Measurements from ENCODE around the gene SAT2. TPM values are rescaled to one million over a fixed set of nuclear protein-coding genes. Genes with fewer than 3 reads are reported as not detected.
"Not testable (repeated sequence)": the region's sequence is repeated elsewhere in the genome, so short reads cannot be mapped to it uniquely, and the experiment has no call there.

The SAT2 gene
- total RNA-seq, 4 donors from 2014 or later, result 38.4 to 79.4 (median 60.4) TPM

DNA sequence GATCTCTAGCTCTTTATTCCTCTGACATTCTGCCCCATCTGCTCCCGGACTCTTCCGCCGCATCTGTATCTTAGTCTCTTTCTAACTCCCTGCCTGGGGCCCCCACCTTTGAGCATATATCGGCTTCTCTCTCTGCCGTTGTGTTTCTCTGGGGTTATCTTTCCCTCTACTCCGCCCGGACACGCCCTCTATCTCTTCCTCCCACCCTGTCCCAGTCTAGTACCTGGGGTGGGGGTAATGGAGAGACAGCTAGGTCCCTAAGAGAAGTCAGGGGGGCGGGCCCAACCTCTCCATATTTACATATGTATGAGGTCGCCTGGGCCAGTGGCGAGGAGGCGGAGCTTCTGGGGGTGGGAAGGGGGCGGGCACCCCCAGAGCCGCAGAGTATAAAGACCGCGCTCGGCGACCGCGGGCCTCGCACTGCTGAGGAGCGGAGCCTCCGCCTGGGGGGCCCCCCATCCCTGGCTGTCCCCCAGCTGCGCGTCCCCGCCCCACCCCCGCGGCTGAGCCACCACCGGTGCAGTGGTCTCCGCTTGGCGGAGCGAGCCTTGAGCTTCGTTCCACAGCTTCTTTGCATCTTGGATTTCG lies 23.0 kb upstream of the SAT2 start, which contains the start of gene ATP1B2:
Gene ATP1B2, plus strand, starts transcription at position 418 of the 588 bp plus-strand sequence. CDS start 593 bp downstream, outside the sequence.
- peak; percentile 43 to 57 for ATAC-seq
- peaks cover 7 to 17% of the 10 kb centered on the region in 2 donors for H3K4me1 ChIP-seq
- intact Hi-C loops (cut with DNase I; ENCODE audit: low total_unique reads) (loop anchor here (1.0 kb wide), 1 partner anchor 38 kb away; the partner anchor contains the start of gene WRAP53), in situ Hi-C loops (cut with MboI; ENCODE audit: low sequenced_read_pairs in 4 of 4) (no loop called here)
- no peak for TF ChIP-seq POLR2A (IDR thresholded peaks at IDR 0.05)
- TF ChIP-seq, protein P1, sequence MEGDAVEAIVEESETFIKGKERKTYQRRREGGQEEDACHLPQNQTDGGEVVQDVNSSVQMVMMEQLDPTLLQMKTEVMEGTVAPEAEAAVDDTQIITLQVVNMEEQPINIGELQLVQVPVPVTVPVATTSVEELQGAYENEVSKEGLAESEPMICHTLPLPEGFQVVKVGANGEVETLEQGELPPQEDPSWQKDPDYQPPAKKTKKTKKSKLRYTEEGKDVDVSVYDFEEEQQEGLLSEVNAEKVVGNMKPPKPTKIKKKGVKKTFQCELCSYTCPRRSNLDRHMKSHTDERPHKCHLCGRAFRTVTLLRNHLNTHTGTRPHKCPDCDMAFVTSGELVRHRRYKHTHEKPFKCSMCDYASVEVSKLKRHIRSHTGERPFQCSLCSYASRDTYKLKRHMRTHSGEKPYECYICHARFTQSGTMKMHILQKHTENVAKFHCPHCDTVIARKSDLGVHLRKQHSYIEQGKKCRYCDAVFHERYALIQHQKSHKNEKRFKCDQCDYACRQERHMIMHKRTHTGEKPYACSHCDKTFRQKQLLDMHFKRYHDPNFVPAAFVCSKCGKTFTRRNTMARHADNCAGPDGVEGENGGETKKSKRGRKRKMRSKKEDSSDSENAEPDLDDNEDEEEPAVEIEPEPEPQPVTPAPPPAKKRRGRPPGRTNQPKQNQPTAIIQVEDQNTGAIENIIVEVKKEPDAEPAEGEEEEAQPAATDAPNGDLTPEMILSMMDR (IDR thresholded peaks at IDR 0.05 in 4 of 5, conservative IDR thresholded peaks at IDR 0.05 in 1 of 5), result no peak
- peak within 1 kb of the TSS; percentile 27 to 58 (median 48) for H3K27ac ChIP-seq
- no peaks in the 10 kb centered on the region for H3K36me3 ChIP-seq
- H3K27me3 ChIP-seq, result peaks cover 42 to 52% (median 47%) of the 10 kb centered on the region in 3 donors
- H3K9me3 ChIP-seq, result no peaks in the 10 kb centered on the region
- peak within 1 kb of the TSS; percentile 47 to 59 (median 56) for H3K4me3 ChIP-seq
- DNase-seq, result peak; percentile 19 to 42

DNA sequence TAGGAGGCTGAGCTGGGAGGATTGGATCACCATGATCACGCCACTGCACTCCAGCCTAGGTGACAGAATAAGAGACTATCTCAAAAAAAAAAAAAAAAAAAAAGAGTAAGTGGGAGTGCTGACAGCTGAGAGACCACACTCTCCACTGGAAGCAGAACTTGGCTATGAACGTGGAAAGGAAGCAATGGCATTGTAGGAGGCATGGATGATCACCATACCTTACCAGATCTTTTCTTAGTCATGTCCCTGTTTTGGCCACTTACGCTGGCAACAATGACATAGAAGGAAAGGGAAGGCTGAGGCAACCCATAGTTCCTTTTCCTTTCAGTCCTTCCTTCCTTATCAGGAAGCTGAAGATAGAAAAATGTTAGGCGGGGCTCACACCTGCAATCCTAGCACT lies 19.4 kb upstream of the SAT2 start:
- TF ChIP-seq, protein P1 (IDR thresholded peaks at IDR 0.05 in 4 of 5, conservative IDR thresholded peaks at IDR 0.05 in 1 of 5), result no peak
- TF ChIP-seq POLR2A (IDR thresholded peaks at IDR 0.05), result no peak
- no peak for ATAC-seq

DNA sequence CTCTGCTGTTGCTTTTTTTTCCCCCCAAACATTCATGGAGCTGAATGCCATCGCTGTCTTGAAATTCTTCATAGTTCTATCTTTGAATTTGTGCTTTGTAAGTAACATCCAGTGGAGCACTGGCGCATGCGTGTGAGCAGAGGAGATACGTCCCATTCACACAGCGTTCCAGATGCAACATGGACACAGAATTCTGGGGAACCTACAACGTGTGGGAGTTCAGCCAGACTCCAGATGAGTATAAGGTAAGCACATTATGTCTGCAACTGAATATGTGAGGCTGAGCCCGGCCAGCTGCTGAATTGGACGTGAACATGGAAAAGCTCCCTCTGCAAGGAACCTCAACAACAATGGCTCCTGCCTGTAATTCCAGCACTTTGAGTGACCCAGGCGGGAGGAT lies 18.8 kb upstream of the SAT2 start:
- Histone ChIP-seq H3K4me3 (no peak overlapping the region), H3K36me3 (no peaks in the 10 kb centered on the region), H3K27me3 (peaks cover 29 to 42% (median 33%) of the 10 kb centered on the region in 3 donors), H3K27ac (no peak overlapping the region), H3K4me1 (peaks cover 6 to 13% of the 10 kb centered on the region in 2 donors), H3K9me3 (no peaks in the 10 kb centered on the region)
- no peak for ATAC-seq
- DNase-seq, result no peak
- in situ Hi-C loops (cut with MboI; ENCODE audit: low sequenced_read_pairs in 4 of 4) (no loop called here), intact Hi-C loops (cut with DNase I; ENCODE audit: low total_unique reads) (no loop called here)
- TF ChIP-seq, protein P1 (IDR thresholded peaks at IDR 0.05 in 4 of 5, conservative IDR thresholded peaks at IDR 0.05 in 1 of 5), result no peak
- TF ChIP-seq POLR2A (IDR thresholded peaks at IDR 0.05), result no peak

More for the DNA sequence above, 19.4 kb upstream of the SAT2 start:
- intact Hi-C loops (cut with DNase I; ENCODE audit: low total_unique reads), result no loop called here
- DNase-seq, result no peak
- Histone ChIP-seq H3K27me3 (peaks cover 35 to 47% (median 39%) of the 10 kb centered on the region in 3 donors), H3K27ac (no peak overlapping the region), H3K4me1 (peaks cover 7 to 17% of the 10 kb centered on the region in 2 donors), H3K36me3 (no peaks in the 10 kb centered on the region), H3K9me3 (no peaks in the 10 kb centered on the region), H3K4me3 (no peak overlapping the region)
- in situ Hi-C loops (cut with MboI; ENCODE audit: low sequenced_read_pairs in 4 of 4), result no loop called here

DNA sequence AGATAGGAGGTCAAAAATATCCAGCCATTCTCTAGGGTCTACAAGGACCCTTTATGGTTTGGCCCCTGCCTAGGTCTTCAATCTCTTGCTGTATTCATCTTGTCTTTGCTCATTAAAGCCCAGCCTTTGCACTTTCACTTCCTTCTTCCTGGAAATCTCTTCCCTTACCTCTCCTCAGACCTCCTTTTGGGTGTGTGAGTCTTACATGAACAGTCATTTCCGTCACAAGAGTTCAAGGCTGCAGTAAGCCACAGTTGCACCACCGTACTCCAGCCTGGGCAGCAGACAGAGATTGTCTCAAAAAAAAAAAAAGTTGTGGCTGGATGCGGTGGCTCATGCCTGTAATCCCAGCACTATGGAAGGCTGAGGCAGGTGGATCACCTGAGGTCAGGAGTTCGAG lies 17.2 kb upstream of the SAT2 start:
- intact Hi-C loops (cut with DNase I; ENCODE audit: low total_unique reads), result no loop called here
- DNase-seq (no peak), ATAC-seq (no peak)
- Histone ChIP-seq H3K27me3 (peaks cover 12 to 25% (median 17%) of the 10 kb centered on the region in 3 donors), H3K4me3 (no peak overlapping the region), H3K4me1 (no peaks in the 10 kb centered on the region), H3K27ac (no peak overlapping the region), H3K9me3 (no peaks in the 10 kb centered on the region), H3K36me3 (no peaks in the 10 kb centered on the region)
- no peak for TF ChIP-seq POLR2A (IDR thresholded peaks at IDR 0.05)
- TF ChIP-seq, protein P1 (IDR thresholded peaks at IDR 0.05 in 4 of 5, conservative IDR thresholded peaks at IDR 0.05 in 1 of 5), result no peak
- in situ Hi-C loops (cut with MboI; ENCODE audit: low sequenced_read_pairs in 4 of 4), result no loop called here

DNA sequence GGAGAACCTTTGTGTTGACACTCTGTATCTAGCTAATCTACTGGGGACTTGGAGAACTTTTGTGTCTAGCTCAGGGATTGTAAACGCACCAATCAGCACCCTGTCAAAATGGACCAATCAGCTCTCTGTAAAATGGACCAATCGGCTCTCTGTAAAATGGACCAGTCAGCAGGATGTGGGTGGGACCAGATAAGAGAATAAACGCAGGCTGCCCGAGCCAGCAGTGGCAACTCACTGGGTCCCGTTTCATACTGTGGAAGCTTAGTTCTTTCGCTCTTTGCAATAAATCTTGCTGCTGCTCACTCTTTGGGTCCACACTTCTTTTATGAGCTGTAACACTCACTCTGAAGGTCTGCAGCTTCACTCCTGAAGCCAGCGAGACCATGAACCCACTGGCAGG lies 14.0 kb upstream of the SAT2 start:
- H3K36me3 ChIP-seq; DNase-seq; H3K4me1 ChIP-seq; ATAC-seq; H3K9me3 ChIP-seq; H3K27ac ChIP-seq; H3K27me3 ChIP-seq; H3K4me3 ChIP-seq; in situ Hi-C loops (cut with MboI; ENCODE audit: low sequenced_read_pairs in 4 of 4); intact Hi-C loops (cut with DNase I; ENCODE audit: low total_unique reads): not testable (repeated sequence)

Measured in gastrocnemius medialis (tissue), 4 donors.